HG02759 (cell line): ENCODE data around the gene HERC6.
"Not testable (repeated sequence)": the region's sequence is repeated elsewhere in the genome, so short reads cannot be mapped to it uniquely, and the experiment has no call there.

Experiments used
- ATAC-seq: cut with Tn5 transposase; IDR thresholded peaks from one replicate; pipeline ENCODE4 v1.9.1; 2021; ENCODE audit warnings: mild to moderate bottlenecking, moderate library complexity; ENCODE audit not compliant: unreplicated experiment

HERC6 gene

DNA sequence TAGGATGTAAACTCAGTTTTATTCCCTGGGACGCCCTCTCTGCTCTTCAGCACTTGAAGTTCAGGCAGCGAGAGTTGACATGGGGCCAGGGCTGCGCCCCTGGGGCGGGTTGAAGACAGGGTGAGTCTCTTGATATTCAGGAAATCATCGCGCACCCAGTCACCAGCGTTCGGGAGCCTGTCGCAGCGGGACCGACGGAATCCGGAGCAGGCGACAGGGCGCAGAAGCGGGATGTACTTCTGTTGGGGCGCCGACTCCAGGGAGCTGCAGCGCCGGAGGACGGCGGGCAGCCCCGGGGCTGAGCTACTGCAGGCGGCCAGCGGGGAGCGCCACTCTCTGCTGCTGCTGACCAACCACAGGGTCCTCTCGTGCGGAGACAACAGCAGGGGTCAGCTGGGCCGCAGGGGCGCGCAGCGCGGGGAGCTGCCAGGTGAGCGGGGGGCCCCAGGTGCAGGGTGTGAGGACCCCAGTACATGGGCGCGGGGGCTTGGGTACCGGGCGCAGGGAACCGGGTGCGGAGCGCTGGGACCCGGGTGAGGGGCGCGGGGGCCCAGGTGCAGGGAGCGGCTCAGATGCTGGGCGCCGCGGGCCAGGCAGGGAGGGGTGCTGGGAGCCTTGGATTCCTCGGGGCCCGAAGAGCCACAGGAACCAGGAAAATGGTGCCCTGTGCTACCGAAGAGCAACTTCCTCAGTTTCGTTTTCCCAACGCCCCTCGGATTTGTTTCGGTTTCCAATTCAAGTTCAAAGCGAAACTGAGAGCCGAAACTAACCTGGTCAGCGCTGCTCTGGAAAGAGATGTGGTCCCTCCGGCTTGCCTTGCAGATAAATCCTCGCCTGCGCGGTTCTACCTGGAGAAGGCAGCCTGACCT lies at the start of gene HERC6:
TSS of gene HERC6 (plus strand) at position 162 of the 869 bp plus-strand sequence. CDS start at position 232, 70 bp downstream.
- ATAC-seq, result peak; percentile 84

DNA sequence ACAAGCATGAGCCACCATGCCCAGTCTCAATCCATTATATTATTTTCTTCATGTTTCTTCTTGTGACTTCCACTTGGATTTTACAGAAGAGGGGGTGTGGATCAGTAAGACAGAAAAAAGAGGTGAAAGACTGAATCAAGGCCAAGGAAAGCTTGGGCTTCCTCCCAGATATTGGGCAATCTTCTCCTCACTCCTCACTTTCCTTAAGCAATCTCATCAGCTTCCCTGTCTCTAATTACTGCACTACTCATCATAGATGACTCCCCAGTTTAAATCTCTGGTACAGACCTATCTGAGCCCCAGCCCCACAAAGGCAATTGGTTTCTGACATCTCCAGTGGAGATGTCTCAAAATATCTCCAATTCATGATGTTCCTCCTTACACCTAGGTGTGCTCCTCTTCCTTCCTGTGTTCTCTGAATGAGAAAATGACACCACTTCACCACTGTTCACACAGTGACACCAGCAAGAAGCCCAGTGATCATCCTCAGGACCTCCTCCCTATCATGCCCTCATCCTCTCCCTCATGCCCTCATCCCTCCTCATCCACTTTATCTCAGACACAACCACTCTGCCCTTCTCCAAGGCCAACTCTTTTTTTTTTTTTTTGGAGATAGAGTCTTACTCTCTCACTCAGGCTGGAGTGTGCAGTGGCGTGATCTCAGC lies 44.8 kb upstream of the HERC6 start:
- no peak for ATAC-seq

- no peak for ATAC-seq
Observed at GRCh38 chr4:88335092-88335665, 43.5 kb upstream of the HERC6 start.

- ATAC-seq, result no peak
Observed at GRCh38 chr4:88341227-88342192, 37.1 kb upstream of the HERC6 start.

DNA sequence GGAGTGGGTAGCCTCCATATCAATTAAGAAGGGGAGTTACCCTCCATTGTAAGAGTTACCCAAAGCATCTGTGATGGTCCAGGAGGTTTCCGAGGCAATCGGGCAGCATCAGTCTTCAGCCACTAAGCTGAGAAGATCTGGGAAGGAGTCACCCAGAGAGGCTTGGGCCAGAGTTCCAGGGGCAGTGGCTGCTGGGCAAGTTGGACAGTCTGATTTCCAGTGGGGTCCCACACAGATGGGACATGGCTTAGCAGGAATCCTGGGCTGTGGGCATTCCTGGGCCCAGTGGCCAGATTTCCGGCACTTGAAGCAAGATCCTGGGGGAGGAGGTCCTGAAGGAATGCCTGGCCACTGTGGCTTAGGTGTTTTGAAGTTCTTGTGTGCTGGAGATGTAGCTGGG lies 31.8 kb upstream of the HERC6 start:
- ATAC-seq, result not testable (repeated sequence)

- not testable (repeated sequence) for ATAC-seq
Observed at GRCh38 chr4:88348761-88349160, 29.9 kb upstream of the HERC6 start.

GRCh38 chr4:88350786-88351185 lies 27.9 kb upstream of the HERC6 start:
- no peak for ATAC-seq

GRCh38 chr4:88352062-88352740 lies 26.5 kb upstream of the HERC6 start:
- ATAC-seq, result no peak

GRCh38 chr4:88353324-88353723 lies 25.3 kb upstream of the HERC6 start:
- ATAC-seq, result no peak

- no peak for ATAC-seq
Observed at GRCh38 chr4:88356771-88357170, 21.9 kb upstream of the HERC6 start.

DNA sequence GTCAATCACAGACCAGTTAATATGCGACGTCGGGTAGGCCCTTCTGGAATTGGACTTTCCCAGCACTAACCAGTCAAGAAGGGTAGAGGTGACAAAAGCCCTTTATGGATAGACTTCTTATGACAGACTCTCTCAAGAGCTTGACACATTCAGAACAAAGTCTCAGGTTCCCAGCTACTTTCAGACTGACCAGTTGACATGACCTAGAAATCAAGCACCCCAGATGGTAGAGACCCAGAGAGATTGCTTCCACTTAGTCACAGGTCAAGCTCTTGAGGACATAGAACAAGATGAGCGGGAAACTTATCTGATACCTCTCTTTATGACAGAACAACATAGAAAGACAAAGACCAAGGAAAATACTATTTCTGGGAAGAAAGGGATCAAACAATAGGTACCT lies 21.4 kb upstream of the HERC6 start:
- no peak for ATAC-seq

DNA sequence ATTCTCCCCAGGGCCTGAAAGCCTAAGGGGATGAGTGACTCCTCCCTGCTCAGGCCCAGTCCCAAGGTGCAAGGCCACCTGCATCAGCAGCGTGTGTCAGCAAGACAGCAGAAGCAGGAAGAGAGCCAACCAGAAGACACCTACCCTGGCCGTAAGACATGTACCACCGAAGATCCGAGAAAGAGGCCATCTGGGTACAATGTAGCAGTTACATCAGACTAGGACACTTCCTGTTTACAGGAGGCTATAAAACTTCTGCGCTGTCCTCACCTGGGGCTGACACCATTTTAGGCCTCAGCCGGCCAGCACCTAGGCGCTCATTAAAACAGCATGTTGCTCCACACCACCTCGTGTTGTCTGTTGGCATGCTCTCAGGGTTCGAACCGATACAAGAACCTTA lies 19.1 kb upstream of the HERC6 start:
- ATAC-seq, result no peak

GRCh38 chr4:88360256-88360655 lies 18.4 kb upstream of the HERC6 start:
- no peak for ATAC-seq

- ATAC-seq, result no peak
Observed at GRCh38 chr4:88360791-88361190, 17.9 kb upstream of the HERC6 start.

DNA sequence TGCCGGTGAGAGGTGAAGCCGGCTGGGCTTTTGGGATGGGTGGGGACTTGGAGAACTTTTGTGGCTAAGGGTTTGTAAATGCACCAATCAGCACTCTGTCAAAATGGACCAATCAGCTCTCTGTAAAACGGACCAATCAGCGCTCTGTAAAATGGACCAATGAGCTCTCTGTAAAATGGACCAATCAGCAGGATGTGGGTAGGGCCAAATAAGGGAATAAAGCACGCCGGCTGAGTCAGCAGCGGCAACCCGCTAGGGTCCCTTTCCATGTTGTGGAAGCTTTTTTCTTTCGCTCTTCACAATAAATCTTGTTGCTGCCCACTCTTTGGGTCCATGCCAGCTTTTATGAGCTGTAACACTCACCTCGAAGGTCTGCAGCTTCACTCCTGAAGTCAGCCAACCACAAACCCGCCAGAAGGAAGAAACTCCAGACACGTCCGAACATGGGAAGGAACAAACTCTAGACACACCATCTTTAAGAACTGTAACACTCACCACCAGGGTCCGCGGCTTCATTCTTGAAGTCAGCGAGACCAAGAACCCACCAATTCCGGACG lies 17.4 kb upstream of the HERC6 start:
- ATAC-seq, result not testable (repeated sequence)

- no peak for ATAC-seq
Observed at GRCh38 chr4:88366460-88366859, 12.2 kb upstream of the HERC6 start.

GRCh38 chr4:88367826-88368225 lies 10.8 kb upstream of the HERC6 start:
- no peak for ATAC-seq

GRCh38 chr4:88369180-88369812 lies 9.4 kb upstream of the HERC6 start:
- not testable (repeated sequence) for ATAC-seq

DNA sequence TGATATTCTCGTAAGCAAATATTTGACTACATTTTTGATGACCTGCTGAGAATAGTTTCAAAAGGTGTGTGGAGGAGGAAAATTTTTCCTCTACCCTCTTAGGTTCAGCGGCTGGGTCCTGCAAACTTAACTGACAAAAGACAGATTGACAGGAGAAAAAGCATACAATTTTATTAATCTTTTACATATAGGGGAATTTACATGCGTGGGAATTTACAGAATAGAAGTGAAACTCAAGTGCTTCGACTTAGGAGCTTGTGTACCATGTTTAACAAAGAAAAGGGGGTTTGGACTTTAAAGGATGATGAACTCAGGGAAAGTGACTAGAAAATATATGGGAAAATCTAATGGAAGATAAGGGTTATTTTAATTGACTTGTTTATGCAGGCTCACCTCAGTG lies 2.5 kb downstream of the HERC6 start:
- no peak for ATAC-seq
